ENCODE results near the gene ABI2. TPM values are rescaled to one million over a fixed set of nuclear protein-coding genes. Genes with fewer than 3 reads are reported as not detected.
"Not testable (repeated sequence)": the region's sequence is repeated elsewhere in the genome, so short reads cannot be mapped to it uniquely, and the experiment has no call there.

Gene ABI2
- polyA plus RNA-seq, 3 donors from 2014 or later, result 17.3 to 19.0 (median 17.6) TPM

DNA sequence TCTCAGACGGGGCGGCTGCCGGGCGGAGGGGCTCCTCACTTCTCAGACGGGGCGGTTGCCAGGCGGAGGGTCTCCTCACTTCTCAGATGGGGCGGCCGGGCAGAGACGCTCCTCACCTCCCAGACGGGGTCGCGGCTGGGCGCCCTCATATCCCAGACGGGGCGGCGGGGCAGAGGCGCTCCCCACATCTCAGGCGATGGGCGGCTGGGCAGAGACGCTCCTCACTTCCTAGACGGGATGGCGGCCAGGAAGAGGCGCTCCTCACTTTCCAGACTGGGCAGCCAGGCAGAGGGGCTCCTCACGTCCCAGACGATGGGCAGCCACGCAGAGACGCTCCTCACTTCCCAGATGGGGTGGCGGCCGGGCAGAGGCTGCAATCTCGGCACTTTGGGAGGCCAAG is 44.5 kb downstream of the ABI2 start:
- H3K4me3 Mint-ChIP-seq; H3K27me3 Mint-ChIP-seq (ENCODE audit: low read depth in 3 of 3); DNase-seq; H3K9me3 Mint-ChIP-seq; H3K27ac Mint-ChIP-seq: not testable (repeated sequence)
- Mint-ChIP-seq H3K4me1 (peaks cover 4 to 12% of the 10 kb centered on the region in 2 donors), H3K36me3 (peaks cover 0 to 17% (median 0%) of the 10 kb centered on the region in 3 donors)

GRCh38 chr2:203376173-203376572 is 48.0 kb downstream of the ABI2 start:
- no peak overlapping the region for H3K27ac Mint-ChIP-seq
- peaks cover 0 to 3% (median 0%) of the 10 kb centered on the region in 3 donors for H3K36me3 Mint-ChIP-seq
- H3K27me3 Mint-ChIP-seq (ENCODE audit: low read depth in 3 of 3), result no peaks in the 10 kb centered on the region
- no peak overlapping the region for H3K4me3 Mint-ChIP-seq
- DNase-seq, result no peak
- H3K4me1 Mint-ChIP-seq, result no peaks in the 10 kb centered on the region
- H3K9me3 Mint-ChIP-seq, result no peaks in the 10 kb centered on the region

- no peaks in the 10 kb centered on the region for H3K9me3 Mint-ChIP-seq
Observed at GRCh38 chr2:203379156-203379555, 51.0 kb downstream of the ABI2 start.

DNA sequence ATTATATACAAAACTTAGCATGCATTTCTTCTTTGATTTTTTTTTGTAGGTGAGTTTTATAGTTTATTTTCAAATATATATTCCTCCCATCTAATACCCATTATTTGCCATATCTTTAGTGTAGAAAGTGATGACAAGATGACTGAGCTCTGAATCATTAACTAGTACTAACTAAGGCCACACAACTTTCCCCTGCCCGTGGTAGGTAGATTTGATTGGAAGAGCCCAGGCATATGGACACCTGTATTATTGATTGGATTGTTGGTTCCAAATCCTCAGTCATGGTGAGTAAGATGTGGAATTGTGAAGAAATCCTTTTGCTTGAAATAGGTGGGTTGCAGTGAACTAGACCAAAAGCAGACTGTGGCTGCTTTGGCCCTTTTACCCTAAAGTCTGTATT is 54.8 kb downstream of the ABI2 start:
- Mint-ChIP-seq H3K4me3 (no peak overlapping the region), H3K27me3 (ENCODE audit: low read depth in 3 of 3) (no peaks in the 10 kb centered on the region), H3K27ac (no peak overlapping the region), H3K36me3 (peaks cover 3 to 14% (median 4%) of the 10 kb centered on the region in 3 donors), H3K9me3 (no peaks in the 10 kb centered on the region), H3K4me1 (no peaks in the 10 kb centered on the region)
- no peak for DNase-seq

More at GRCh38 chr2:203379156-203379555, 51.0 kb downstream of the ABI2 start:
- Mint-ChIP-seq H3K36me3 (peaks cover 3 to 10% (median 4%) of the 10 kb centered on the region in 3 donors), H3K27me3 (ENCODE audit: low read depth in 3 of 3) (no peaks in the 10 kb centered on the region), H3K27ac (no peak overlapping the region), H3K4me1 (no peaks in the 10 kb centered on the region), H3K4me3 (no peak overlapping the region)
- DNase-seq, result no peak

GRCh38 chr2:203388153-203388552 is 60.0 kb downstream of the ABI2 start:
- not testable (repeated sequence) for H3K27me3 Mint-ChIP-seq (ENCODE audit: low read depth in 3 of 3); H3K4me3 Mint-ChIP-seq; DNase-seq; H3K27ac Mint-ChIP-seq; H3K9me3 Mint-ChIP-seq; H3K4me1 Mint-ChIP-seq
- H3K36me3 Mint-ChIP-seq, result peaks cover 4 to 23% (median 9%) of the 10 kb centered on the region in 3 donors

DNA sequence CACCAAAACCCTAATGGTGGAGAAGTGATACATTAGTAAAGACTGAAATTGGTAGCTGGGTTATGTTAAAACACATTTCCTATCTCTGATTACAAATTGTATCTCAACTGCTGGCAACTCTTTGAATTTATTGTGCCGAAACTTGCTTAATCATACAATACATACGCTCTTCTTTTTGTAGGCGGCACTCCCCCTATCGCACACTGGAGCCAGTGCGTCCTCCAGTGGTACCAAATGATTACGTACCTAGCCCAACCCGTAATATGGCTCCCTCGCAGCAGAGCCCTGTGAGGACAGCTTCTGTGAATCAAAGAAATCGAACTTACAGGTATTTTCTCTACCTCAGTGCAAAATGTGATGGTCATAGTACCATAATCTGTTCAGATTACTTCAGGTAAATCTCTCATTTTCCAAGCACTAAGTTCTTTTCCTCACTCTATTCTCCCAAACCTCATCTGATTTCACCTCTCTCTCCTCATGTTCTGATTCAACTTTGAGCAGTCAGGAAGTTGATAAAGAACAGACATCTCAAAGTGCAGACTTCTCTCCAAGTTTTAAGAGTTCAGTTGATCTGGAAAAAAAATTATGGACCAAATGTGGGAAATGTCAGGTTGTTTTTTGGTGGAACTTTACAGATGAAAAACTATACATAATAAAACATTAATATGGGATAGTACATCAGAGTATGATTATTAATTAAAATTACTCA is 66.5 kb downstream of the ABI2 start:
- Mint-ChIP-seq H3K27ac (no peak overlapping the region), H3K4me1 (no peaks in the 10 kb centered on the region), H3K36me3 (peaks cover 15 to 41% (median 20%) of the 10 kb centered on the region in 3 donors), H3K4me3 (no peak overlapping the region), H3K9me3 (no peaks in the 10 kb centered on the region), H3K27me3 (ENCODE audit: low read depth in 3 of 3) (peaks cover 0 to 2% (median 1%) of the 10 kb centered on the region in 3 donors)
- DNase-seq, result no peak

DNA sequence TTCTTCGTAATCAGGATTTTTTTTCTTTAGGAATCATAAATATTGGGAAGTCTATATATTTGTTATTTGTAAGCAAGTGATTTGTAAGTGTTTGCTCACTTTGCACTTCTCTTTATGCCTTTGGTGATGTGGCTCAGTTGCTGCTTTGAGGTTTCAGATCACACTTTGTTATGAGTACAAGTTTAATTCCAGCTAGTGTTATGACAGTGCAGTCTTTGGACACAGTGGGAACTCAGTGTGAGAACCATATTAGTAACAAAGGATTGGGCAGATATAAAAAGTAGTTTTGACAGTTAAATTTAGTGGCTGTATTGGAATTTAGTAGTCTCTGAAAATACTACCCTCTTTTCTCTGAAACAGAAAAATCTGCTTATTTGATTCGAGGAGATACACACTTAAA is 67.7 kb downstream of the ABI2 start:
- Mint-ChIP-seq H3K27me3 (ENCODE audit: low read depth in 3 of 3) (peaks cover 0 to 2% (median 1%) of the 10 kb centered on the region in 3 donors), H3K4me3 (no peak overlapping the region), H3K27ac (no peak overlapping the region), H3K9me3 (no peaks in the 10 kb centered on the region), H3K36me3 (peaks cover 15 to 38% (median 20%) of the 10 kb centered on the region in 3 donors), H3K4me1 (no peaks in the 10 kb centered on the region)
- DNase-seq, result no peak

- Mint-ChIP-seq H3K27ac (no peak overlapping the region), H3K4me1 (no peaks in the 10 kb centered on the region), H3K9me3 (no peaks in the 10 kb centered on the region), H3K4me3 (no peak overlapping the region), H3K36me3 (peaks cover 15 to 38% (median 20%) of the 10 kb centered on the region in 3 donors), H3K27me3 (ENCODE audit: low read depth in 3 of 3) (peaks cover 0 to 2% (median 1%) of the 10 kb centered on the region in 3 donors)
- DNase-seq, result no peak
Observed at GRCh38 chr2:203396667-203397066, 68.5 kb downstream of the ABI2 start.

DNA sequence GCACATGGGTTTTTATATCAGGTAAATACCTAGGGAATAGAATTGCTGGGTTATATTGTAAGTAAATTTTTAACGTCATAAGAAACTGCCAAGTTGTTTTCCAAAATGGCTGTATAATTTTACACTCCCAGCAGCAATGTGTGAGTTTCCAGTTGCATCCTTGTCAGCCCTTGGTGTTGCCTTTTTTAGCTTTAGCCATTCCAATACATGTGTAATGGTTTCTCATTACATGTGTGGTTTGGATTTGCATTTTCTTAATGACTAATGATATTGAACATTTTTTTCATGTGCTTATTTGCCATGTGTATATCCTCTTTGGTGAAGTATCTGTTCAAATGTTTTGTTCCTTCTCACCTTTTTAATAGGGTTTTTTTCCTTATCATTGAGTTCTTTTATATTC is 70.8 kb downstream of the ABI2 start:
- H3K4me1 Mint-ChIP-seq, result no peaks in the 10 kb centered on the region
- peaks cover 0 to 1% (median 0%) of the 10 kb centered on the region in 3 donors for H3K27me3 Mint-ChIP-seq (ENCODE audit: low read depth in 3 of 3)
- H3K4me3 Mint-ChIP-seq, result no peak overlapping the region
- no peaks in the 10 kb centered on the region for H3K9me3 Mint-ChIP-seq
- no peak for DNase-seq
- H3K27ac Mint-ChIP-seq, result no peak overlapping the region
- H3K36me3 Mint-ChIP-seq, result peaks cover 14 to 32% (median 19%) of the 10 kb centered on the region in 3 donors

- H3K27ac Mint-ChIP-seq, result peak overlapping the region in 1 of 6 donors; percentile 6
- H3K27me3 Mint-ChIP-seq (ENCODE audit: low read depth in 3 of 3), result peaks cover 0 to 1% (median 0%) of the 10 kb centered on the region in 3 donors
- H3K4me3 Mint-ChIP-seq, result no peak overlapping the region
- H3K9me3 Mint-ChIP-seq, result no peaks in the 10 kb centered on the region
- no peaks in the 10 kb centered on the region for H3K4me1 Mint-ChIP-seq
- peaks cover 14 to 29% (median 19%) of the 10 kb centered on the region in 3 donors for H3K36me3 Mint-ChIP-seq
- no peak for DNase-seq
Observed at GRCh38 chr2:203400805-203401585, 72.8 kb downstream of the ABI2 start.

- H3K27ac Mint-ChIP-seq, result no peak overlapping the region
- no peak for DNase-seq
- peaks cover 12 to 25% (median 18%) of the 10 kb centered on the region in 3 donors for H3K36me3 Mint-ChIP-seq
Observed at GRCh38 chr2:203404996-203405395, 76.8 kb downstream of the ABI2 start.

GRCh38 chr2:203407496-203407895 is 79.3 kb downstream of the ABI2 start:
- Mint-ChIP-seq H3K36me3 (peaks cover 14 to 33% (median 18%) of the 10 kb centered on the region in 3 donors), H3K4me1 (no peaks in the 10 kb centered on the region), H3K27me3 (ENCODE audit: low read depth in 3 of 3) (peaks cover 0 to 1% (median 0%) of the 10 kb centered on the region in 3 donors), H3K4me3 (no peak overlapping the region), H3K9me3 (no peaks in the 10 kb centered on the region), H3K27ac (no peak overlapping the region)
- DNase-seq, result no peak

More at GRCh38 chr2:203404996-203405395, 76.8 kb downstream of the ABI2 start:
- H3K9me3 Mint-ChIP-seq, result no peaks in the 10 kb centered on the region
- H3K4me3 Mint-ChIP-seq, result no peak overlapping the region
- H3K4me1 Mint-ChIP-seq, result no peaks in the 10 kb centered on the region
- H3K27me3 Mint-ChIP-seq (ENCODE audit: low read depth in 3 of 3), result peaks cover 0 to 1% (median 0%) of the 10 kb centered on the region in 3 donors

DNA sequence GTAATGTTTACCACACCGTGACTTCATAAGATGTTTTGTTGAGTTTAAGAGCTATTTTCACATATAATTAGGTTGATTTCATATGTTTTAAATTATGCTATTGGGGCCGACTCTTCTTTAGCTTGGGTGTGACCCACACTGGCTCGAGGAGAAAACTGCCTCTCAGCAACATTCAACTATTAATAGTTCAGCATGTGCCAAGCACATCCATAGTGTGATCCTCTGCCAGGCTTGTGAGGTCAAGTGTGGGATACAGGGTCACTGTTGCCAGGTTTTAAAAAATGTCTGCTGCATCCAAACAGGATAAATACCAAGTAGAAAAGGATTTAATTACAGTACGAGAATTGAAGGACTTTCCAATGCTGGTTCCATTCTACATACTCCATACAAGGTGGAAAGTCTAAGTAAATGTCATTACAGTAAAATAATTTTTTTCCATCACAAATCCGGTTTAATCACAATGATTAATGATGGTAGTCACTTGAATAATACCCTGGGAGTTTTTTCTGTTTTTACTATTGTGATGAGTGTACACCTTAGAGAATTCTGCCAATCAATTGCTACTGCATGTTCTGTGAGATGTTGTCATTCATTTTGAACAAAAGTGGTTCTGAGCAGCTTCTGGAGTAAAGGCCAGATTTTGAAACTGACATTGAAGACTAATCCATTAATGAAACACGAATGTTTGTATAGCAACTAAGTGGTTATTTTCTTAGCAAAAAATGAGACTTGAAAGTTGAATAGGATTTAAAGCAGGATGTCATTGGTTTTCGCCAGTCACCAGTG is 84.5 kb downstream of the ABI2 start:
- H3K36me3 Mint-ChIP-seq, result peaks cover 22 to 43% (median 42%) of the 10 kb centered on the region in 3 donors
- no peak overlapping the region for H3K27ac Mint-ChIP-seq
- H3K9me3 Mint-ChIP-seq, result peaks cover 0 to 2% (median 0%) of the 10 kb centered on the region in 6 donors

More for the DNA sequence above, 84.5 kb downstream of the ABI2 start:
- H3K4me3 Mint-ChIP-seq, result no peak overlapping the region
- peaks cover 0 to 1% (median 0%) of the 10 kb centered on the region in 3 donors for H3K27me3 Mint-ChIP-seq (ENCODE audit: low read depth in 3 of 3)
- no peaks in the 10 kb centered on the region for H3K4me1 Mint-ChIP-seq
- no peak for DNase-seq

All from immature natural killer cell (primary cell).